K562 (cell line): ENCODE data around the gene ZDHHC24. TPM values are rescaled to one million over a fixed set of nuclear protein-coding genes. Genes with fewer than 3 reads are reported as not detected.

Source experiments
- ATAC-seq: fragments of 200-7000 bp; cut with Tn5 transposase; 3 replicates; pipeline ENCODE4 v1.9.1; 2020; ENCODE audit warnings: moderate library complexity
- BruUV-seq: library from RNA; stranded (reverse); fragments of 400-500 nt; replicated peaks from 2 replicates; lab custom pipeline; 2021; lab: Mats Ljungman, UMichigan
- CTCF ChIA-PET: fragments of 300-600 bp; formaldehyde crosslinking; extraction: SDS; loops from one replicate; lab custom pipeline; 2021; ENCODE audit warnings: low intra/inter-chr PET ratio; lab: Yijun Ruan, JAX
- POLR2A ChIA-PET: fragments of 300-600, 350-650 bp; sonication (Branson Sonifier 250); formaldehyde crosslinking; extraction: SDS; loops from one replicate; lab custom pipeline; 2021; ENCODE audit warnings: antibody characterized with exemption, inconsistent platforms; lab: Yijun Ruan, JAX
- DNase-seq, 4 experiments: peaks; one replicate each; pipeline versions ENCODE4 v3.0.0 to v3.0.0-alpha.2; 2011 to 2018; ENCODE audit warnings: low spot score in 3 of 4, mixed read lengths in 3 of 4; ENCODE audit errors: extremely low read depth in 1 of 4
- FAIRE-seq: peaks from 2 replicates; lab custom pipeline; 2011; peaks lifted over from hg19 to GRCh38; lab: Jason Lieb, UNC
- H2AFZ ChIP-seq: 2 replicates; pipeline ENCODE4 v1.6.0; 2011; ENCODE audit warnings: low read depth, low read length, control low read depth, inconsistent platforms
- H3K27ac ChIP-seq: fragments of 200-600 bp; 3 replicates; pipeline ENCODE4 v1.8.0; 2011; ENCODE audit warnings: low read depth, mild to moderate bottlenecking, control low read depth, inconsistent platforms, low read length, moderate library complexity, mixed read lengths; ENCODE audit errors: extremely low read depth
- H3K27me3 ChIP-seq, 2 experiments: fragments of 300-600 bp in 1 of 2; 2 replicates in 1 of 2; 3 replicates in 1 of 2; pipeline versions ENCODE4 v1.6.0 to v1.8.0; 2011; ENCODE audit warnings: inconsistent platforms in 2 of 2, low read length in 2 of 2, mild to moderate bottlenecking in 1 of 2, mixed read lengths in 1 of 2, moderate library complexity in 1 of 2; ENCODE audit not compliant: control insufficient read depth in 2 of 2, insufficient read depth in 2 of 2
- H3K36me3 ChIP-seq: fragments of 300-600 bp; 3 replicates; pipeline ENCODE4 v1.8.0; 2011; ENCODE audit warnings: mild to moderate bottlenecking, low read length, inconsistent platforms; ENCODE audit not compliant: control insufficient read depth, insufficient read depth
- H3K4me1 ChIP-seq, 2 experiments: fragments of 200-600 bp in 1 of 2; replicated peaks in 1 of 2; 2 replicates in 1 of 2; 3 replicates in 1 of 2; pipeline versions ENCODE4 v1.5.1 to v1.8.0; 2011; ENCODE audit warnings: inconsistent platforms in 2 of 2, low read length in 2 of 2, mild to moderate bottlenecking in 1 of 2, mixed read lengths in 1 of 2, moderate library complexity in 1 of 2; ENCODE audit not compliant: control insufficient read depth in 2 of 2, insufficient read depth in 2 of 2
- H3K4me2 ChIP-seq: 2 replicates; pipeline ENCODE4 v1.6.1; 2011; ENCODE audit warnings: low read length, control low read depth, inconsistent platforms, mixed read lengths; ENCODE audit not compliant: insufficient read depth
- H3K4me3 ChIP-seq: fragments of 200-600 bp; sonication (generic), shearing (Covaris generic); 2 replicates; pipeline ENCODE4 v1.5.1; 2016; ENCODE audit warnings: control low read depth, inconsistent platforms
- H3K79me2 ChIP-seq: fragments of 200-600 bp; 3 replicates; pipeline ENCODE4 v1.8.0; 2011; ENCODE audit warnings: low read length, inconsistent platforms; ENCODE audit not compliant: control insufficient read depth, insufficient read depth
- H3K9ac ChIP-seq, 2 experiments: 2 replicates each; pipeline versions ENCODE4 v1.6.0 to v1.6.1; 2011; ENCODE audit warnings: low read depth in 2 of 2, low read length in 2 of 2, control low read depth in 1 of 2, inconsistent platforms in 1 of 2, mild to moderate bottlenecking in 1 of 2, mixed read lengths in 1 of 2; ENCODE audit not compliant: insufficient read depth in 1 of 2
- H3K9me1 ChIP-seq: one replicate; pipeline ENCODE4 v1.6.0; 2011; ENCODE audit warnings: inconsistent platforms, mild to moderate bottlenecking, low read length, moderate library complexity; ENCODE audit not compliant: control insufficient read depth, insufficient read depth
- H3K9me3 ChIP-seq: replicated peaks from 2 replicates; pipeline ENCODE4 v1.5.1; 2011; ENCODE audit warnings: low read depth, low read length, inconsistent platforms; ENCODE audit not compliant: control insufficient read depth, insufficient read depth
- H4K20me1 ChIP-seq: replicated peaks from 2 replicates; pipeline ENCODE4 v1.6.1; 2011; ENCODE audit warnings: low read length, inconsistent platforms, mixed read lengths; ENCODE audit not compliant: control insufficient read depth, insufficient read depth
- BHLHE40 ChIP-seq: IDR thresholded peaks from 2 replicates; pipeline ENCODE4 v1.6.1; 2011; ENCODE audit warnings: low read length, improper control_type of control experiment
- DPF2 ChIP-seq: fragments of 450-650 bp; IDR thresholded peaks from 2 replicates; pipeline ENCODE4 v1.6.1; 2016
- HSF4 ChIP-seq: fragments of 250-450 bp; sonication (Bioruptor Pico); IDR thresholded peaks from 2 replicates; pipeline ENCODE4 v2.1.2; 2022; ENCODE audit warnings: mild to moderate bottlenecking, moderate library complexity, borderline replicate concordance
- NFE2 ChIP-seq: IDR thresholded peaks from 2 replicates; pipeline ENCODE4 v1.6.1; 2014; ENCODE audit warnings: antibody characterized with exemption, low read depth
- NFIC ChIP-seq: fragments of 450-650 bp; IDR thresholded peaks from 2 replicates; pipeline ENCODE4 v1.6.1; 2017; ENCODE audit warnings: mild to moderate bottlenecking, inconsistent platforms
- POLR3G ChIP-seq: IDR thresholded peaks from 2 replicates; pipeline ENCODE4 v1.6.1; 2011; ENCODE audit not compliant: insufficient read length, insufficient replicate concordance; ENCODE audit errors: extremely low read depth
- RCOR1 ChIP-seq, 2 experiments: IDR thresholded peaks; 2 replicates each; pipeline ENCODE4 v1.6.1; 2012; ENCODE audit warnings: low read depth in 2 of 2, low read length in 2 of 2, borderline replicate concordance in 1 of 2, improper control_type of control experiment in 1 of 2
- RFX1 ChIP-seq: fragments of 450-650 bp; IDR thresholded peaks from 2 replicates; pipeline ENCODE4 v1.6.1; 2016; ENCODE audit warnings: mild to moderate bottlenecking, moderate library complexity
- SMARCE1 ChIP-seq: fragments of 450-650 bp; IDR thresholded peaks from 2 replicates; pipeline ENCODE4 v1.7.1; 2016; ENCODE audit warnings: mild to moderate bottlenecking
- ZNF354B ChIP-seq: fragments of 250-450 bp; sonication (Bioruptor Pico); IDR thresholded peaks from 2 replicates; pipeline ENCODE4 v1.4.0; 2020
- whole genome bisulfite sequencing: fragments of 100-300 bp; shearing (Covaris generic); methylation state at CpG from one replicate; pipeline ENCODE4 v1.1.6; 2016; ENCODE audit warnings: low coverage, mixed read lengths; ENCODE audit not compliant: insufficient coverage; ENCODE audit errors: missing lambda C conversion rate; 5-methylcytosine and 5-hydroxymethylcytosine counted together
- in situ Hi-C: fragments of 300-500 bp; cut with MboI; formaldehyde crosslinking; loops from 4 replicates; pipeline ENCODE4 v1.15.0; 2018; ENCODE audit warnings: inconsistent platforms, mixed read lengths
- intact Hi-C: fragments of 100-400 bp; cut with micrococcal nuclease; formaldehyde crosslinking; loops from 2 replicates; pipeline ENCODE4 v1.14.2; 2022
- polyA plus RNA-seq, 8 experiments: library from polyadenylated mRNA; depleted of rRNA in 4 of 8; stranded (reverse) in 5 of 8; unstranded in 3 of 8; fragments of >200 nt; fragmentation: Nextera tagmentation in 2 of 8; fragmentation: Illumina TruSeq in 1 of 8; extraction: Ambion mirVana in 2 of 8; extraction: Trizol in 1 of 8; gene quantifications; 2 replicates each; pipeline versions ENCODE4 v1.2.1 to v1.2.3, GENCODE V29; 2011 to 2014; ENCODE audit warnings: inconsistent platforms in 1 of 8, missing spikeins in 1 of 8
- total RNA-seq, 7 experiments: library from RNA; depleted of rRNA in 6 of 7; stranded (reverse); fragments of >200 nt in 6 of 7; fragmentation: Illumina TruSeq in 2 of 7; extraction: Trizol in 2 of 7; gene quantifications; 2 replicates each; pipeline versions ENCODE4 v1.2.1 to v1.2.3, GENCODE V29; 2011 to 2021; ENCODE audit warnings: low replicate concordance in 1 of 7
- TF ChIP-seq, protein P1 (sequence below), 2 experiments: IDR thresholded peaks; 2 replicates each; pipeline ENCODE4 v1.6.1; 2012; ENCODE audit warnings: improper control_type of control experiment in 2 of 2, low read depth in 2 of 2, low read length in 2 of 2, borderline replicate concordance in 1 of 2
- TF ChIP-seq, protein P2 (sequence below), 2 experiments: fragments of 450-650 bp; conservative IDR thresholded peaks; 2 replicates each; pipeline ENCODE4 v1.6.1; 2017; ENCODE audit warnings: mild to moderate bottlenecking in 2 of 2, moderate library complexity in 2 of 2
- TF ChIP-seq, protein P3 (sequence below), 2 experiments: fragments of 200-800 bp in 1 of 2; sonication (Bioruptor generic) in 1 of 2; sonication (generic) in 1 of 2; formaldehyde crosslinking in 1 of 2; IDR thresholded peaks in 1 of 2; conservative IDR thresholded peaks in 1 of 2; 2 replicates each; pipeline versions ENCODE4 v1.5.0 to v1.6.1; 2016 to 2020; ENCODE audit warnings: missing compliant biosample characterization in 1 of 2, missing genetic modification characterization in 1 of 2, missing genetic modification reagents in 1 of 2
- TF ChIP-seq, protein P4 (sequence below), 2 experiments: fragments of 450-650 bp in 1 of 2; sonication (generic) in 1 of 2; formaldehyde crosslinking in 1 of 2; IDR thresholded peaks in 1 of 2; conservative IDR thresholded peaks in 1 of 2; 2 replicates each; pipeline versions ENCODE4 v1.6.1 to v1.8.1; 2016 to 2023; ENCODE audit warnings: mild to moderate bottlenecking in 2 of 2, moderate library complexity in 2 of 2, inconsistent platforms in 1 of 2, missing genetic modification reagents in 1 of 2

Gene ZDHHC24
- total and polyA plus RNA-seq, 9 of the 15 experiments (the other 6 are each of a cell fraction or from before 2014, with no cell fraction given): 0.45 to 11.2 (median 2.7) TPM

DNA sequence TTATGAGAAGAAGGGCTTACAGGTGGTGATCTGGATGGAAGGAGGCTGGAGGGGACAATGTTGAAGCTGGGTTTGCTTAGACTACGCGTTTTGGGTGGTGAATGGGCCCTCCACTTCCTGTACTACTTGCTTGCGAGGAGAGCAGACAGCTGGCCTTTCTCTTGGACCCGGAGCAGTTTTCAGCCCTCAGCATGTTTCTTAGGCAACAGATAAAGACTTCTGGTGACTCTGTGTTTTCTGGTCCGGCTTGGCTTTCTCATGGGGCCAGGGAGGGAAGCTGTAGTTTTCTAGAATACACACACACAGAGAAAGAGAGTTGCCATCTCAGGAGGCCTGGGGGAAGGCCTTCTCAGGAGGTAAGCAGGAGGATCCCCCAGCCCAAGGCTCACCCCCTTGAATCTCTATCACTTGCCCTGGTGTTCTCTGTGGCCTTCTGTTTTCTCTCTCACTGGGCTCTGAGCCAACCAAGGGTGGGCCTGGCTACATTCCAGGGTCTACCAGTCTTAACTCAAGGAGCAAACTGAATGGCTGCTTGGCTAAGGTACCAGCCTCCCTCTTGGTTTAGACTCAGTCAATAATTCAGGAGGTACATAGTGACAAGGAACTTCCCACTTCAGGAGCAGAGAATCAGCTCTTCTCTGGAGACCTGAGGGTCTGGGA is 49.5 kb upstream of the ZDHHC24 start:
- Histone ChIP-seq H3K4me2 (peak overlapping the region; percentile 68), H3K4me3 (peak overlapping the region; percentile 0; the same call in 1 of the 2 replicates)
- intact Hi-C loops: no loop called here
- TF ChIP-seq, protein P1, sequence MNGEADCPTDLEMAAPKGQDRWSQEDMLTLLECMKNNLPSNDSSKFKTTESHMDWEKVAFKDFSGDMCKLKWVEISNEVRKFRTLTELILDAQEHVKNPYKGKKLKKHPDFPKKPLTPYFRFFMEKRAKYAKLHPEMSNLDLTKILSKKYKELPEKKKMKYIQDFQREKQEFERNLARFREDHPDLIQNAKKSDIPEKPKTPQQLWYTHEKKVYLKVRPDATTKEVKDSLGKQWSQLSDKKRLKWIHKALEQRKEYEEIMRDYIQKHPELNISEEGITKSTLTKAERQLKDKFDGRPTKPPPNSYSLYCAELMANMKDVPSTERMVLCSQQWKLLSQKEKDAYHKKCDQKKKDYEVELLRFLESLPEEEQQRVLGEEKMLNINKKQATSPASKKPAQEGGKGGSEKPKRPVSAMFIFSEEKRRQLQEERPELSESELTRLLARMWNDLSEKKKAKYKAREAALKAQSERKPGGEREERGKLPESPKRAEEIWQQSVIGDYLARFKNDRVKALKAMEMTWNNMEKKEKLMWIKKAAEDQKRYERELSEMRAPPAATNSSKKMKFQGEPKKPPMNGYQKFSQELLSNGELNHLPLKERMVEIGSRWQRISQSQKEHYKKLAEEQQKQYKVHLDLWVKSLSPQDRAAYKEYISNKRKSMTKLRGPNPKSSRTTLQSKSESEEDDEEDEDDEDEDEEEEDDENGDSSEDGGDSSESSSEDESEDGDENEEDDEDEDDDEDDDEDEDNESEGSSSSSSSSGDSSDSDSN (IDR thresholded peaks at IDR 0.05; ENCODE audit: borderline replicate concordance in 1 of 2, low read depth in 2 of 2, low read length in 2 of 2): 0 out of 4 replicates have a peak, but pooled peaks of 1 of the 2 experiments have one; percentile 33
- TF ChIP-seq RFX1 (peak; percentile 73), NFE2 (peak; percentile 50), RCOR1 (IDR thresholded peaks at IDR 0.05; ENCODE audit: borderline replicate concordance in 1 of 2, low read depth in 2 of 2, low read length in 2 of 2) (peak in 1 of 2 experiments; percentile 42; a peak in 1 of 4 replicates), BHLHE40 (0 out of 2 replicates have a peak, but pooled peaks have one; percentile 12), POLR3G (no peak), DPF2 (0 out of 2 replicates have a peak, but pooled peaks have one; percentile 12), HSF4 (no peak), ZNF354B (CRISPR knock-in tag) (no peak), NFIC (peak; percentile 85), SMARCE1 (0 out of 2 replicates have a peak, but pooled peaks have one; percentile 32)
- TF ChIP-seq, protein P2, sequence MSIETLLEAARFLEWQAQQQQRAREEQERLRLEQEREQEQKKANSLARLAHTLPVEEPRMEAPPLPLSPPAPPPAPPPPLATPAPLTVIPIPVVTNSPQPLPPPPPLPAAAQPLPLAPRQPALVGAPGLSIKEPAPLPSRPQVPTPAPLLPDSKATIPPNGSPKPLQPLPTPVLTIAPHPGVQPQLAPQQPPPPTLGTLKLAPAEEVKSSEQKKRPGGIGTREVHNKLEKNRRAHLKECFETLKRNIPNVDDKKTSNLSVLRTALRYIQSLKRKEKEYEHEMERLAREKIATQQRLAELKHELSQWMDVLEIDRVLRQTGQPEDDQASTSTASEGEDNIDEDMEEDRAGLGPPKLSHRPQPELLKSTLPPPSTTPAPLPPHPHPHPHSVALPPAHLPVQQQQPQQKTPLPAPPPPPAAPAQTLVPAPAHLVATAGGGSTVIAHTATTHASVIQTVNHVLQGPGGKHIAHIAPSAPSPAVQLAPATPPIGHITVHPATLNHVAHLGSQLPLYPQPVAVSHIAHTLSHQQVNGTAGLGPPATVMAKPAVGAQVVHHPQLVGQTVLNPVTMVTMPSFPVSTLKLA (conservative IDR thresholded peaks at IDR 0.05): peak in 1 of 2 experiments; percentile 39; a peak in 1 of 4 replicates
- TF ChIP-seq, protein P3, sequence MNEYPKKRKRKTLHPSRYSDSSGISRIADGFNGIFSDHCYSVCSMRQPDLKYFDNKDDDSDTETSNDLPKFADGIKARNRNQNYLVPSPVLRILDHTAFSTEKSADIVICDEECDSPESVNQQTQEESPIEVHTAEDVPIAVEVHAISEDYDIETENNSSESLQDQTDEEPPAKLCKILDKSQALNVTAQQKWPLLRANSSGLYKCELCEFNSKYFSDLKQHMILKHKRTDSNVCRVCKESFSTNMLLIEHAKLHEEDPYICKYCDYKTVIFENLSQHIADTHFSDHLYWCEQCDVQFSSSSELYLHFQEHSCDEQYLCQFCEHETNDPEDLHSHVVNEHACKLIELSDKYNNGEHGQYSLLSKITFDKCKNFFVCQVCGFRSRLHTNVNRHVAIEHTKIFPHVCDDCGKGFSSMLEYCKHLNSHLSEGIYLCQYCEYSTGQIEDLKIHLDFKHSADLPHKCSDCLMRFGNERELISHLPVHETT (CRISPR knock-in tag; conservative IDR thresholded peaks at IDR 0.05 in 1 of 2, IDR thresholded peaks at IDR 0.05 in 1 of 2): 0 out of 4 replicates have a peak, but pooled peaks of 1 of the 2 experiments have one; percentile 43
- TF ChIP-seq, protein P4, sequence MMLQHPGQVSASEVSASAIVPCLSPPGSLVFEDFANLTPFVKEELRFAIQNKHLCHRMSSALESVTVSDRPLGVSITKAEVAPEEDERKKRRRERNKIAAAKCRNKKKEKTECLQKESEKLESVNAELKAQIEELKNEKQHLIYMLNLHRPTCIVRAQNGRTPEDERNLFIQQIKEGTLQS (IDR thresholded peaks at IDR 0.05): no peak
- TF ChIP-seq, protein P4 (CRISPR knock-in tag; conservative IDR thresholded peaks at IDR 0.05): no peak

More for the DNA sequence above, 49.5 kb upstream of the ZDHHC24 start:
- no peaks in the 10 kb centered on the region for H3K27me3 ChIP-seq
- H3K79me2 ChIP-seq: peaks cover 26% of the 10 kb centered on the region
- peaks cover 32 to 57% of the 10 kb centered on the region in 2 experiments for H3K4me1 ChIP-seq
- FAIRE-seq (peak; percentile 85), DNase-seq (peak; percentile 35 to 72 (median 48)), ATAC-seq (peak; percentile 24)
- H3K9me1 ChIP-seq: no peaks in the 10 kb centered on the region
- H3K9me3 ChIP-seq: no peaks in the 10 kb centered on the region
- peaks cover 28% of the 10 kb centered on the region; the same call in 2 of the 3 replicates for H3K36me3 ChIP-seq
- peak overlapping the region; percentile 64 for H3K27ac ChIP-seq
- whole genome bisulfite sequencing: 11% methylated on average over 5 of the region's 5 CpGs
- H4K20me1 ChIP-seq: no peaks in the 10 kb centered on the region
- in situ Hi-C loops: no loop called here
- CTCF ChIA-PET: no interaction called here
- POLR2A ChIA-PET: interaction anchor here (0.6 to 1.6 kb wide), 10 partner anchors 10 to 64 kb away, joined by 3 to 7 read pairs (median 4); no protein-coding TSS in a partner anchor
- BruUV-seq: no TSS peak
- peak overlapping the region; percentile 25; the same call in 1 of the 2 replicates for H2AFZ ChIP-seq
- H3K9ac ChIP-seq: peak overlapping the region; percentile 40 to 66
